GM13977 (cell line): ENCODE results near the gene POGK.

Source experiments
- DNase-seq: peaks from one replicate; pipeline ENCODE4 v3.0.0; 2012; ENCODE audit warnings: low spot score
- CTCF ChIP-seq: IDR thresholded peaks from 2 replicates; pipeline ENCODE4 v1.5.1; 2012; ENCODE audit warnings: mild to moderate bottlenecking, control low read depth; ENCODE audit not compliant: insufficient read depth; ENCODE audit errors: extremely low read depth, missing control alignments
- in situ Hi-C: fragments of 300-500 bp; cut with MboI; formaldehyde crosslinking; loops from one replicate; pipeline ENCODE4 v1.12.0; 2022; ENCODE audit warnings: low sequenced_read_pairs, low pct_unique_long_range_greater_than_20kb, mixed read lengths, inconsistent platforms; ENCODE audit not compliant: unreplicated experiment

Gene POGK

GRCh38 chr1:166884040-166884642 lies 44.9 kb downstream of the POGK start:
- peak; percentile 72 for TF ChIP-seq CTCF
- in situ Hi-C loops = no loop called here
- DNase-seq = peak; percentile 31

GRCh38 chr1:166884971-166885370 lies 45.7 kb downstream of the POGK start:
- in situ Hi-C loops = no loop called here
- DNase-seq = no peak
- no peak for TF ChIP-seq CTCF

- no peak for DNase-seq
- no peak for TF ChIP-seq CTCF
- in situ Hi-C loops = no loop called here
Measured at GRCh38 chr1:166888373-166889111, 49.3 kb downstream of the POGK start.

- in situ Hi-C loops = no loop called here
- DNase-seq = no peak
- no peak for TF ChIP-seq CTCF
Measured at GRCh38 chr1:166889776-166890175, 50.5 kb downstream of the POGK start.

GRCh38 chr1:166895766-166896165 lies 56.5 kb downstream of the POGK start:
- TF ChIP-seq CTCF = no peak
- in situ Hi-C loops = no loop called here
- DNase-seq = no peak

GRCh38 chr1:166899769-166900168 lies 60.5 kb downstream of the POGK start:
- in situ Hi-C loops = loop anchor here (25.0 kb wide), 1 partner anchor 538 kb away; no protein-coding TSS in a partner anchor
- DNase-seq = no peak
- no peak for TF ChIP-seq CTCF
